Activated CD8-positive, alpha-beta memory T cell treated with anti-CD3 and anti-CD28 coated beads for 48 hours (primary cell): ENCODE results near the gene ZSCAN31.

ENCODE experiments used
- DNase-seq, 3 experiments: peaks; one replicate each; pipeline ENCODE4 v3.0.0-alpha.2; 2020; ENCODE audit warnings: low read depth in 2 of 3, low spot score in 2 of 3

ZSCAN31 gene

DNA sequence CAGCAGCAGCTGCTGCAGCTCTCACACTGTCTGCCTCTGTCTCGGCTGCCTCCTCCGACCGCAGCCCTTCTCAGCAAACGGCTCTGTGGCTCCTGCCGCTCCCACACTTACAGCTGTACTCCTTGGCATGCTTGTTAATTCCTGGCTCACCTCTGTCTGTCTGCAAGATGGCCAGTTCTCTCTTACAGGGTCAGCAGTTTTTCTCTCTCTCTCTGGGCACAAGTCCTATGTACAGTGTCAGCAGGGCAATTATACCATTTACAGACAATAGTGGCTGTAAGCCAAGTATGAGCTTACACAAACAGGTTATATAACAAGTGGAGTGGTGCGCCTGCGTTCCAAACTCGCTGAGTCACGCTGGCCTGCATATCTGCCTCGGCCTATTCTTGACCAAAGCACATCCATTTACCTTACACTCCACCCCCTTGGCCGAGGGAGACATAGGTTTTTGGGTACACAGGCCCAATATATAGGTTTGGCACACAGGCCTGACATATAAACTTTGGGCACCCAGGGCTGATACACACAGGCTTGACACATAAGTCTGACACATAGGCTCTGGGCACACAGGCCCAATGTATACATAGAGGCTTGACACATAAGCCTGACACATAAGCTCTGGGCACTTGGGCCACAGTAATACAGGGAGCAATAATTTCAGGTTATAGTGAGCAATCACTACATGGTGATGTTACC, 18.2 kb upstream of the ZSCAN31 start:
- no peak for DNase-seq

DNA sequence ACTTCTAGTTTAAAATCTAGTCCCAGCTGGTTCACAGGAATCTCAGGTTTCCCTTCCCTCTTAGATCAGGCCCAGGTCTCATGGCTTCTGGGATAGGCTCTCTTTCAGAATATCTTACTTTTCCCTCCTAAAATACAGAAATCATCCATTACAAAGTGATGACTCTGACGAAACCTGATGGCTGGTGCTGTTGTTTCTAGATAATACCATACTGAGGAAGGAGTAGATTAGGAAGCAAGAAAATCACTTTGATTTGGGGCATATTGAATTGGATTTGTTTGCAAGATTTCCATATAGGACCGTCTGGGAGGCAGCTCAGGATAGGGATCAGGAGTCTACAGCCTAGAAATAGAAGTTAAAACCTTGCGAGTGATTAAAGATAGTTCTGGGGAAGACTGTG, 17.4 kb upstream of the ZSCAN31 start:
- no peak for DNase-seq

DNA sequence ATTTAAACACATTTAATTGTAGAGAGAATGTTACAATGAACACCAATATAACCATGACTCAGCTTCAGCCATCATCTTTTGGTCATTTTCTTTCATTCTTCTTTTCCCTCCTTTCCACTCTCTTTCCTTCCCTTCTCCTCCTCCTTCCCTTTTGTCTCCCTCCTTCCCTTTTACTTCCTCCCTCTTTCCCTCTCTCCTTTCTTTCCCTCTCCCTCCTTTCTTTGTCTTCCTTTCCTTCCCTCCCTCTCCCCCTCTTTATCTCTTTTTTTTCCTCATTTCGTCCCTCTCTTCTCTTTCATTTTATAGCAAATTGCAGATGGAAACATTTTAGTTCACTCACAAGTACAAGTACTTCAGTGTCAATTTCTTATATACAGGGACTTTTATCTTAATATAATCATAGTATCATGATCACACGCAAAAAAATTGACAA, 15.6 kb upstream of the ZSCAN31 start:
- DNase-seq, result no peak

DNA sequence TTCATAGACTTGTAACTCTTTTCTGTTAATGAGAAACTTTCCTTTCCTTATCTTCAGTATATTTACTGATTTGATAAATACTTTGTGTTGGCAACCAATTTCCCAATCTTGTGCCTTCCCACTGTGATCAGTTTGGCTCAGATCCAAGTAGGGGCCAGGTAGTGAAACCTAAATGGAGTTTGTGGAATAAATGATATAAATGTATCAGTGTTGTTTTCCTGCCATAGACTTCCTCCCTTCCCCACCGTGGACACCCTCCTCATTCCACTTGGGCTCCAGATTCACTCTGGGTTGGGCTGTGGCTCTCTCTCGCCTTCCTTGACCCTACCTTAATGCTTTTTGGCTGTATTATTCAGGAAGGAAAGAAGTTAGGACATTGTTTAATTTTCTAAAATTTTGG, 15.1 kb upstream of the ZSCAN31 start:
- DNase-seq, result no peak

DNA sequence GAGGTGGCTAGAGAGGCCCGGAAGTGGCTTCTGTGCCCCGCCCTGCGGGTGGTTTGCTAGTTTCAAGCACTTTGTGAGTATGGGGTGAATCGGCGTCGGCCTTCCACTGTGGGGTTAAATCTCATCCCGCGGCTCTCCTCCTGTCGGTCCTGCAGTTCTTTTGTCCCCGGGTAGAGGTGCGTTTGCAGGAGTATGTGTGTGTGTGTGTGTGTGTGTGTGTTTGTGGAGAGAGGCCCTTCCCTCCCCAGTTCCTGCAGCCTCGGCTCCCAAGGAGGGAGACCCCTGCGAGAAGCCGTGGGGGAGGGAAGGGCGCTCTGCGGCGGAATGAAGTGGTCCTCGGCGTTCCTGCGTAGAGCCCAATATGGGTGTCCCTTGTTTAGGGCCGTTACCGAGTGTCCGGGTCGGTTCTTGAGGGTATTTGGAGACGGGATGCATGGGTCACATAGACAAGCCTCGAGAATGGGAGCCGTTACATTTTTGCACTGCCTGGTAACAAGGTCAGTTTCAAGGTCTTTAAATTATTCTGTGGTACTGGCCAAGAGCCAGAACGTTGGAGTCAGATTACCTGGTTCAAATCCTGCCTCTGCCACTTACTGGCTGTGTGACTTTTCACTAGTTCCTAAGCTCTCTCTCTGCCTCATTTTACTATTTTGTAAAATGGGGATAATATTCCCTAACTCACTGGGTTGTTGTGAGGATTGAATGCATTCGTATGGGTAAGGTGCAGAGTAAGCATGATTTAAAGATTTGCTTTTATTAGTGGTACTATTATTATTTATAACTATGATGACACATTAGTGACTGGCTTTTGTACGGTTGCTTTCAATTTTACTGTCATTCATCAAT, 14.2 kb upstream of the ZSCAN31 start, which contains the start of gene ZKSCAN3:
Gene ZKSCAN3 (plus strand): TSS at position 56 of the 846 bp plus-strand sequence. CDS start 9,640 bp downstream, outside the sequence.
- DNase-seq, result peak; percentile 39 to 70 (median 61)

DNA sequence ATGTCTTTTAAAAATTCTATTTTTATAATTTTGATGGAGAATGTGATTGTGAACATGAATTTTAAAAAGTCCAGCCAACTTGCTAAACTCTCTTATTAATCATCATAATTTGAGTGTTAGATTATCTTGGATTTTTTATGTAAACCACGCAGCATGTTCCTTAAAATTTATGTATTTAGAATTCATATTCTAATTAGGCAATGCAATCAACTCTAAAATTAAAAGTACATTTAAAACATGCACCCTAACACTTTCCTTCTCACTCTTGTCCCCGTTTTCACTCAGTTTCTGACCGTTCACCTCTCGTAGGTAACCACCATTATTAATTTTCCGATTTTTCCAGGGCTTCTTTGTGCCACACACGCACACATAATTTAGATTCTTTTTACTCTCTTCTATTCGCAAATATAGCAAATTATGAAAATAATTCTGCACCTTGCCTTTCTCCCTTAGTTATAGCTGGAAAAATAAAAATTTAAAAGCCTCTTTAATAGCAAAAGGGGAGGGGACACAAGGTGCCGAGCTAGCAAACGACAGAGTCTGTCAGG, 13.5 kb upstream of the ZSCAN31 start:
- DNase-seq, result no peak

DNA sequence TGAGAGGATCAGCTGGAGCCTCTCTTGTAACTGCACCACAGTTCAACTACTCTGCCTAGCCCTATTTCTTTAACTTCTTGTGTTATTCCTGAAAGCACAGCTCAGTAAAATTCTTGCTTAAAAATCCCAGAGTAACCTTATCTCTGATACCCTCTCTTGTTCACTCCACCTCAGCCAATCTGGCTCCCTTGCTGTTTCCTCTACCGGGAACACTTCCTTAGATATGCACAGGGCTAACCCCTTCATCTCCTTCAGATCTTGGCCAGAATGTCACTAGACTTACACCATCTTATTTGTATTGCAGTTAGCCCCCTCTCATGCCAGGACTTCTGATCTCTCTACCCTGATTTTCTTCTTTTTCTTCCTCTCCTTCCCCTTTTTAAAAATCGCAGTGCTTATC, 11.2 kb upstream of the ZSCAN31 start:
- no peak for DNase-seq

DNA sequence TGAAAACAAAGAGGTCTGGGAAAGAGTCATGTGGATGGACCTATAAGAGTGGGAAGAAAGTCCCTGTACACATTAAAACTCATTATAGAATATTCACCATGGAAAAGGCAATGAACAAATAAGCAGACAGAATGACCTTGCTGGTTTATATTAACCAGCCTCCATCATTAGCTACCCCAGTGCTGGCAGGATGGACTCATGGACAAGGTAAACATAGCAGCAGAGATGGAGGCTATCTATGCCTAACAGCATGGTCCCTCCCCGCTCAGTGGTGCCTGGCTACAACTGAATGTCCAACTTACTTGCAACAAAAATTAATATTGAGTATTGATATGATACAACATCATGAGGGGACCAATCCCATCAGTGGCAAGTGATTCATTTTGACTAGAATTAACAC, 9.3 kb upstream of the ZSCAN31 start:
- no peak for DNase-seq

DNA sequence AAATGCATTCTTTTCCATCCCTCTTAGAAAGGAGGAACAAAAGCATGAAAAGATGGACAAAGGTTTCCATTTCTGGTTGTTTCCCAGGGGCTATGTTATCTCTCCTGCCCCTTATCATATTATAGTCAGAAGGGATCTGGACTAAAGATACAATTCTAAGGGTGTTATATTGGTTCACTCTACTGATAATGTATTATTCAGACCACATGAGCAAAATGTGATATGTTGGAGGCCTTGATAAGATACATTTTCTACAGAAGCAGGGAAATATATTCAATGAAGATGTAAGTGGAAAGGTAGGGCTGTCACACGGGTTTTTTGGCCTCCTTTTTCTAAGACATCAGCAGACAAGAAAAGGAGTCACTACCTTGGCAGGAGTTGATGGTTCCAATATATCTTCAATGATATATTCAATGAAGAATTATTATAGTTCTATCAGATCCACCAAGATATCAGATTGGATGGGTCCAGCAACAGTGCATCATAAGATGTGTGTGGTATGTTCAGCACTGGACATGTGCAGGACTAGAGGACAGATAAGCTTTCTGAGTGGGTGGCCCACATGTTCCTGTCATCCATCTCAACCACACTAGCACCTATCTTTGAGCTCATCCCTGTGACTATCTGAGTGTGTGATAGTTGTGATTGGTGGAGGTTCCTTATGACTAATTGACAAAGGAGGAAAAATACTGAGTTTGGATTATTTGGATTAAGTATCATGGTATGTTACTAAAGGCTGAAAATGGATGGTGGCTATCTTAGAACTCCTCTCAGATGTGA, 8.1 kb upstream of the ZSCAN31 start:
- no peak for DNase-seq

DNA sequence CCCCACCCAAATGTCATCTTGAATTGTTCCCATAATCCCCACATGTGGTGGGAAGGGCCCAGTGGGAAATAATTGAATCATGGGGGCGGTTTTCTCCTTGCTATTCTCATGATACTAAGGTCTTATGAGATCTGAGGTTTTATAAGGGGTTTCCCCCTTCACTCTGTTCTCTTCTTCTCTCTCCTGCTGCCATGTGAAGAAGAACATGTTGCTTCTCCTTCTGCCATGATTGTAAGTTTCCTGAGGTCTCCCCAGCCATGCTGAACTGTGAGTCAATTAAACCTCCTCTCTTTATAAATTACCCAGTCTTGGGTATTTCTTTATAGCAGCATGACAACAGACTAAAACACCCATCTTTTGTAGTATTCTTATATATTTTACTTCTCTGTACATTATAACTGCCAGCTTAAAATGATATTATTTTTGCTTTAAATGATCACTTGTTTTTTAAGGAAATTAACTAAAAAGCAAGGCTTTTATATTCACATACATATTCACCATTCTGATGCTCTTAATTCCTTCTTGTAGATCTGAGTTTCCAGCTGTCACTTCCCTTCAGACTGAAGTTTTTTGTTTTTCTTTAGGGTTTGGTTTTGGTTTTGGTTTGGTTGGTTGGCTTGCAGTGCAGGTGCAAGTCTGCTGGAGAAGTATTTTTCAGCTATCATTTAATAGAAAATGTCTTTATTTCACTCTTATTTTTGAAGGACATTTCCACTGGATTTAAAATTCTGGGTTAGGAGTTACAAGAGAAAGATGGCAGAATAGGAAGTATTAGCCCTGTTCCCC, 4.6 kb upstream of the ZSCAN31 start:
- DNase-seq, result no peak

DNA sequence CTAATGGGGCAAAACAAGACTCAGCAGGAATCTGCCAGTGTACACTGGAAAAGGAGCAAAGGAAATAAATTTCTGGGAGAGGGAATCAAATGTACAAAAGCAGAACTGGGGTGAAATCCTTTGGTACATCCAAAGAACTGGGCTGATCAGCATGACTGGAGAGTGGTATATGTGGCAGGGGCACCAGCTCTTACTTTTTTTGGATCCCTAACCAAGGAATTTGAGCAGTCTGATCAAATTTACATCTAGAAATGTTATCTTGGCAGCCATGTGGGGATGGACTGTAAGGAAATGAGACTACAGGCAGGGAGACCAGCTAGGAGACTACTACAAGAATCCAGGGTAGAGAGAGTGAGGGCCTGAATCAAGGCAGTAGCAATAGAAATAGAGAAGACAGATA, 1.2 kb upstream of the ZSCAN31 start:
- DNase-seq, result no peak

DNA sequence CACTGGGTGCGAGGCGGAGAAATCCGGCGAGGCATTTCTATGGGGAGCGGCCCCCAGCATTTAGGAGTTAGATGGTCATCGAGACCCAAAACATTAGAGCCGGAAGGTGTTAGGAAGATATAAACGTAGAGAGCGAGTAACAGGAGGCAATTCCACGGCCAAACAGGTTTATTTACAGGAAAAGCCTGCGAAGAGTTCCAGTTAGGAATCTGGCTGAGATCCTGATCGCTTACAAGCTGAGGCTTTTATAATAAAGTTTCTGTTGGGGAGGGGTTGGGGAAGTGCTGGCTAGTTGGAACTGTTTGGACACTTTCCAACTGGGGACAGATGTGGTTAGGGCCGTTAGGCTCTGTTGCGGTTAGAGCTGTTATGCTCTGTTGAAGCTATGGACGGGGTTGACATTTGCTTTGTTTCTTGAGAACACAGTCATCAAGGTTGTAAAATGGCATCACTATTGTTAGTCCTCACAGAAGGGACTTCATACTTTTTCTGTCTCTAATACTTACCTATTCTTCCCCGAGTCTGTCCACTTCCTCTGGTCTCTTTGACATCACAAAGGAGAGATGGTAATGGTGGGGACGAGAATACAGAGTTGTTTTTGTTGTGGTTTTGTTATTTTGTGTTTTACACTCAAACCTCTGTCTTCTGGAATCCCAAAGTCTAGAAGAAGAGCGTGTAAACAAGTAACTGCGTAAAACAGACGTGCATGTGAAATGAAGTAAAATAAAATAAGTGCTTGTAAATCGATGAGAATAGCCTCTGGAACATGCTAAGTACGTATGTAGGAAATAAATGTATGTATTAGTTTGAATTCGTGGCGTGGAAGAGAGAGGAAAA, 554 bp upstream of the ZSCAN31 start:
- no peak for DNase-seq

DNA sequence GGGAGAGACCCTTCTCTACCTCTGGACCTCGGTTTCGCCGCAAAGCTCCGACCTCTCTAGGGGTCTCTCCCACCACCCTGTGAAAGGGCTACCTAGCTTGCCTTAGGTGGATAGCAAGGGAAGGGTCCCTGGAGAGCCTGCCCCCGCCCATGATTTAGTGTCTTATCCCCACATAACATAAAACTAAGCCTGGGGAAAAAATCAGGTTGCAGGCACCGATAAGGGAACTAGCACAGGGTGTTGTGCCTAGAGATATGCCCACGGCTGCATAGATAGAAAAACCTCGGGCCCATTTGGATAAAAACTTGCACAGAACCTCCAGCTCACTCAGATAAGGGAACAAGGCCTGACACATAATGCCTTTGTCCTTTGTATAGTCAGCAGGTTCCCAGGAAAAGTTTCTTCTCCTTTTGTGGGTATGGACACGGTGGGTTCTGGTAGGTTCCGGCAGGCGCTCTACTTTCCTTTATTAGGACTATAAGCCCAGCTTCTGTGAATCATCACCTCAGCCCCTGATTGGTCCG, 846 bp downstream of the ZSCAN31 start:
- DNase-seq, result no peak

DNA sequence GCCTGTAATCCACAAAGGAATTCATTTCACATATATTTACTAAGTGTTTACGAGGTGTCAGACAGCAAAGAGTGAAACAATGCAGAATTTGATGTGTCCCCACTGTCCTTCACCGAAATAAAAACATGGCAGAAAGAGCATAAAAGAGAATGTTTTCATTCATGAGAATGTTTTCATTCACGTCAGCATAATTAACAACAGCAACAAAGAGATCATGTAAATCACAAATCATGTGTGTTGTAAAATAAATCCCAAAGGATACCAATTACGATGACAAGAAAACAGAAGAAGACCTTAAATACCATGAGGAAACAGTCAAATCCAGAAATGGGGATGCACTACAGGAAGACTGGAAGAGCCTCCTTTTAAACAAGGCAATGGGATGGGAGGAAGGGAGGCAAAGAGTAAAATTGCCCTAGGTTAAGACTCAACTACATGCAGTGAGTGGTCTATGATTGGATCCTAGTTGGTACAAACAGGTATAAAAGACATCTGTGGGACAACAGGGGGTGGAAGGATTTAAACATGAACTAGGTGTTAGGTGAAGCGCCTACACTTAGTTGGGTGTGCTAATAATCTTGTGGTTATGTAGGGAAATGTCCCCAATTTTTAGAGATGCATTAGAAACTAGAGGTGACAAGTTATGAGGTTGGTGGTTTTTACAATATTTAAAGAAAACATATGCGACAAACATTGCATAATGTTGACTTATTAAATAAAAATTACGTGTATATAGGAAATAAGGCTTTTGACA, 1.5 kb downstream of the ZSCAN31 start:
- DNase-seq, result no peak

DNA sequence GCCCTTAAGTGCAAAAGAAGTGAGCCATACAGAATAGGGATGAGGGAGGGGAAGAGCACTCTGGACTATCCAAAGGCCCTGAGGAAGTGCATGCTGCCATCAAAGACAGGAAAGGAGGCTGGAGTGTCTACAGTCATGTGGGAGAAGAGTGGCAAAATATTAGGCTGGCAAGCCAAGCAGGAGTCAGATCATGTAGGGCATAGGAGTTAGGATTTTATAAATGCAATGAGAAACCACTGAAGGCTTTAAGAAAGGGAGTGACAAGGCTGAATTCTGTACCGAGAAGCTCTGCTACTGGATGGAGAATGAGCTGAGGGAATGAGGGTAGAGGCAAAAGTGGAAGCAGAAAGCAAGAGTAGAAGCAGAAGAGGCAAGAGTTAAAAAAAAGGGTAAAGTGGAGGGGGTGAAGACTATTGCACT, 2.3 kb downstream of the ZSCAN31 start:
- no peak for DNase-seq

DNA sequence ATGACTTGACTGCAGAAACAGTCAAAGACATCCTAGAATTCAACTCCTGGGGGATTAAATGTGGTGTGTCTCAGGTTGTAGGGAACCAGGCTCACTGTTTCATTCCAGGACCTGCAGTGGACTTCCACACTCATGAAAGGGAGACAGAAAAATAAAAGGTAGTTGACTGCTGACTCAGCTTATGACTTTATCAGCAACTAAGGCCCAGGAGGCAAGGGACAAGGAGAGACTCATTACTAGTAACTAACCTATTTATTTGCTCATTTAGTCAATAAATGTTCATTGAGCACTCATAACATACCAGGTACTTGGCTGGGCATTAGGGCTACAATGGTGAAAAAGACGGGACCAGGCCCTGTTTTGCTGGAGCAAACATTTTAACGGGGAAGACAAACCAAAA, 2.9 kb downstream of the ZSCAN31 start:
- no peak for DNase-seq

DNA sequence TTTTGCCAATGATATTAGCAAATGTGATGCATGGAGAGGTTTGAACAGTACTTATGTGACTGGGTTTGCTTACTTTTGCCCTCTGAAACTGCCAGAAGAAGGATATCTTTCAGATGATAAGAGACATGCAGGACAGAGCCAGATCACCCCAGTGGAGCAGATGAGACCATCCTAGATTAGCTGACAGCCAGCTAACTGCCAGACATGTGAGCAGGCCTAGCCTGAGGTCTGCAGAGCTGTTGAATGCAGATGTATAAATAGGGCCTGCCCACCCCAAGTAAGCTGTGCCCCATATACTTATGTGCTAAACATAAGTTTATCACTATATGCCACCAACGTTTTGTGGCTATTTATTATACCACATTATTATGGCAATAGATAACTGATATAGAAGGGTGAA, 5.9 kb downstream of the ZSCAN31 start:
- DNase-seq, result no peak

DNA sequence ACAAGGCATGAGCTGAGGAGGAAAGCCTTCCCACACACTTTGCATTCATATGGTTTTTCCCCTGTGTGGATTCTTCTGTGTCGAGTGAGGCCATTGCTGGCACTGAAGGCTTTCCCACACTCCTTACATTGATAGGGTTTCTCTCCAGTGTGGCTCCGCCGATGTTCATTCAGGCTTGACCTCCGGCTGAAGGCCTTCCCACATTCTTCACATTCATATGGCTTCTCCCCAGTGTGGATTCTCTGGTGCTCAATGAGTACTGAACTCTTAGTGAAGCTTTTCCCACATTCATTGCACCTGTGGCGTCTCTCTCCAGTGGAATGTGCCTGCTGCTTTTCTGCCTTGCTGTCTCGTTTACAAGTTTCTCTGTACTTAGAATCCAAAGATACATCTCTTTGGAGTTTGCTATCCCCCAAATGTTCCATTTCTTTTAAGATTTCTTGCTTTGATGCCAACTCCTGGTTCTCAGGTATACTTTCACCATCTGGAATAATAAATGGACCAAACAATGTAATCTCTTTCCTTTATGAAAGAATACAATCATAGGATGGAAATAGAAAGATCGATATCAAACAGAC, 9.5 kb downstream of the ZSCAN31 start:
- no peak for DNase-seq
